ENCODE data around the gene LAMC3.

DNA sequence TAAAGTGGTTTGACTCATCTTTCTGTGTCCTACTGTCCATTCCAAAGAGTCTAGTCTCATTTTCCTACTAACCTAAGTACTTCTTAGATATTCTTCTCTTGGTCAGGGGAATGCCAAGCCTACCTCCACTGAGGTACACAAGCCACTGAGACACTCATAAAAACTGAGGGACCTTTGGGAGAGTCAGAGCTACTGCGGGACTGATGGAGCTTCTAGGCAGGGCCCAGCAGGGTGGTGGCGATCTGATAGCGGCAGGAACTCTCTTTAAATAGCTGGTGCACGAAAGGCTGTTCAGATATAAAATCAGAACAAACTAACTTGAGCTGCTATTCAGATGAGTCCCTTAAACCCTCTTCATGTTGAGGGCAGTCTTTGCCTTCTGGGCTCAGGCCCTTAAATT is 131.1 kb downstream of the LAMC3 start:
- TF ChIP-seq, protein P1, sequence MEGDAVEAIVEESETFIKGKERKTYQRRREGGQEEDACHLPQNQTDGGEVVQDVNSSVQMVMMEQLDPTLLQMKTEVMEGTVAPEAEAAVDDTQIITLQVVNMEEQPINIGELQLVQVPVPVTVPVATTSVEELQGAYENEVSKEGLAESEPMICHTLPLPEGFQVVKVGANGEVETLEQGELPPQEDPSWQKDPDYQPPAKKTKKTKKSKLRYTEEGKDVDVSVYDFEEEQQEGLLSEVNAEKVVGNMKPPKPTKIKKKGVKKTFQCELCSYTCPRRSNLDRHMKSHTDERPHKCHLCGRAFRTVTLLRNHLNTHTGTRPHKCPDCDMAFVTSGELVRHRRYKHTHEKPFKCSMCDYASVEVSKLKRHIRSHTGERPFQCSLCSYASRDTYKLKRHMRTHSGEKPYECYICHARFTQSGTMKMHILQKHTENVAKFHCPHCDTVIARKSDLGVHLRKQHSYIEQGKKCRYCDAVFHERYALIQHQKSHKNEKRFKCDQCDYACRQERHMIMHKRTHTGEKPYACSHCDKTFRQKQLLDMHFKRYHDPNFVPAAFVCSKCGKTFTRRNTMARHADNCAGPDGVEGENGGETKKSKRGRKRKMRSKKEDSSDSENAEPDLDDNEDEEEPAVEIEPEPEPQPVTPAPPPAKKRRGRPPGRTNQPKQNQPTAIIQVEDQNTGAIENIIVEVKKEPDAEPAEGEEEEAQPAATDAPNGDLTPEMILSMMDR (IDR thresholded peaks at IDR 0.05) = no peak
- TF ChIP-seq POLR2A (IDR thresholded peaks at IDR 0.05) (no peak), POLR2AphosphoS5 (IDR thresholded peaks at IDR 0.05) (no peak)

Data from breast epithelium (tissue), 3 donors.